MCF 10A (cell line): Measurements from ENCODE around the gene DNAJC25. TPM values are rescaled to one million over a fixed set of nuclear protein-coding genes. Genes with fewer than 3 reads are reported as not detected.

Experiments used
- BruUV-seq: library from RNA; stranded (reverse); fragments of 400-500 nt; replicated peaks from 2 replicates; lab custom pipeline; 2021; lab: Mats Ljungman, UMichigan
- CTCF ChIA-PET: fragments of 300-600 bp; sonication (Branson Sonifier 250); formaldehyde crosslinking; extraction: SDS; loops from one replicate; lab custom pipeline; 2021; ENCODE audit warnings: antibody characterized with exemption, inconsistent platforms; lab: Yijun Ruan, JAX
- POLR2A ChIA-PET: fragments of 300-600, 350-650 bp; sonication (Branson Sonifier 250); formaldehyde crosslinking; extraction: SDS; loops from one replicate; lab custom pipeline; 2020; ENCODE audit warnings: antibody characterized with exemption, inconsistent platforms; lab: Yijun Ruan, JAX
- DNase-seq: peaks from one replicate; pipeline ENCODE4 v3.0.0-alpha.2; 2018; ENCODE audit not compliant: unreplicated experiment
- H3K27ac Mint-ChIP-seq: one replicate; pipeline ENCODE4 v1.8.0; 2022; ENCODE audit warnings: mild to moderate bottlenecking, low read depth, mixed read lengths; ENCODE audit not compliant: unreplicated experiment
- H3K27me3 Mint-ChIP-seq: one replicate; pipeline ENCODE4 v1.8.0; 2022; ENCODE audit warnings: mixed read lengths; ENCODE audit not compliant: insufficient read depth, unreplicated experiment
- H3K36me3 Mint-ChIP-seq: one replicate; pipeline ENCODE4 v1.8.0; 2022; ENCODE audit warnings: mild to moderate bottlenecking, moderate library complexity, mixed read lengths; ENCODE audit not compliant: insufficient read depth, unreplicated experiment
- H3K4me1 Mint-ChIP-seq: one replicate; pipeline ENCODE4 v1.8.0; 2022; ENCODE audit warnings: mixed read lengths; ENCODE audit not compliant: insufficient read depth, unreplicated experiment
- H3K4me3 Mint-ChIP-seq: one replicate; pipeline ENCODE4 v1.8.0; 2022; ENCODE audit warnings: mild to moderate bottlenecking, moderate library complexity, mixed read lengths; ENCODE audit not compliant: unreplicated experiment
- H3K9me3 Mint-ChIP-seq: one replicate; pipeline ENCODE4 v1.8.0; 2022; ENCODE audit warnings: mixed read lengths; ENCODE audit not compliant: unreplicated experiment
- intact Hi-C: fragments of 100-400 bp; cut with micrococcal nuclease; formaldehyde crosslinking; loops from 2 replicates; pipeline ENCODE4 v1.14.1; 2022
- total RNA-seq: library from RNA; stranded (reverse); gene quantifications from 2 replicates; pipeline ENCODE4 v1.2.3, GENCODE V29; 2022
- TF ChIP-seq, protein P1 (sequence below): fragments of 200-600 bp; IDR thresholded peaks from one replicate; pipeline ENCODE4 v1.8.0; 2022; ENCODE audit warnings: antibody characterized with exemption, mild to moderate bottlenecking; ENCODE audit not compliant: unreplicated experiment

DNAJC25 gene
- total RNA-seq, 1 experiment from 2014 or later: 10.9 TPM

DNA sequence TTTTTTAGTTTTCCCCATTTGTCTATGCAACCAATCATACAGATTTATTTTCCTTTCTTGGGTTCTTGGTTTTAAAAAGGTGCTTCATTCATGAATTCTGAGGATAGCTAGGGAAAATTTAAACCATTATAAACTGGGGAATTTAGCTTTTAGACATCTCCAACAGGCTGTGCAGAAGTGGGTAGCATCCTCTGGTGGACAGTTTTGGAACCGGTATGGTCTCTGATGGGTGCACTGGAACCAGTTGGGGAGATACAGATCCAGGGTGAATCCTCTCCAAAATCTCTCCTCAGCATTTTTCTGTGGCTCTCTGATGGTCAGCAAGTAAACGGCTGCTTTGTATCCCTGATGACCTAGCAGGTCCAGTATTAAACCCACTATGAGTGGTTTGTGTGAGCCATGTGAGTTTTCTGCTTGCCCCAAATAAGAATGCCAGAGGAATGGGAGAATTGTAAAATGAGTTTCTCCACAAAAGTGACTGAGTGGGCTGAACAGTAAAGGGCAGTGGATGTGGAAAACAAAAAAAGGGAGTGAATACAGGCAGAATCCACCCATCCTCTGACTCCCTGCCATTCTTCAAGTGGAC lies 9.1 kb upstream of the DNAJC25 start:
- Mint-ChIP-seq H3K36me3 (no peaks in the 10 kb centered on the region), H3K4me1 (peaks cover 12% of the 10 kb centered on the region), H3K27ac (no peak overlapping the region), H3K4me3 (peak overlapping the region; percentile 28), H3K9me3 (no peaks in the 10 kb centered on the region), H3K27me3 (no peaks in the 10 kb centered on the region)
- intact Hi-C loops: loop anchor here (1.0 kb wide), 1 partner anchor 24 kb away; no protein-coding TSS in a partner anchor
- POLR2A ChIA-PET: interaction anchor here (0.5 to 4.3 kb wide), 8 partner anchors 9 to 243 kb away, joined by 3 to 39 read pairs (median 5); partner anchors contain the start of genes DNAJC25 and PTGR1
- BruUV-seq: no TSS peak
- CTCF ChIA-PET: interaction anchor here (0.6 to 2.7 kb wide), 22 partner anchors 8 to 1152 kb away, joined by 3 to 30 read pairs (median 5); partner anchors contain the start of gene PTGR1
- DNase-seq: peak; percentile 58
- TF ChIP-seq, protein P1, sequence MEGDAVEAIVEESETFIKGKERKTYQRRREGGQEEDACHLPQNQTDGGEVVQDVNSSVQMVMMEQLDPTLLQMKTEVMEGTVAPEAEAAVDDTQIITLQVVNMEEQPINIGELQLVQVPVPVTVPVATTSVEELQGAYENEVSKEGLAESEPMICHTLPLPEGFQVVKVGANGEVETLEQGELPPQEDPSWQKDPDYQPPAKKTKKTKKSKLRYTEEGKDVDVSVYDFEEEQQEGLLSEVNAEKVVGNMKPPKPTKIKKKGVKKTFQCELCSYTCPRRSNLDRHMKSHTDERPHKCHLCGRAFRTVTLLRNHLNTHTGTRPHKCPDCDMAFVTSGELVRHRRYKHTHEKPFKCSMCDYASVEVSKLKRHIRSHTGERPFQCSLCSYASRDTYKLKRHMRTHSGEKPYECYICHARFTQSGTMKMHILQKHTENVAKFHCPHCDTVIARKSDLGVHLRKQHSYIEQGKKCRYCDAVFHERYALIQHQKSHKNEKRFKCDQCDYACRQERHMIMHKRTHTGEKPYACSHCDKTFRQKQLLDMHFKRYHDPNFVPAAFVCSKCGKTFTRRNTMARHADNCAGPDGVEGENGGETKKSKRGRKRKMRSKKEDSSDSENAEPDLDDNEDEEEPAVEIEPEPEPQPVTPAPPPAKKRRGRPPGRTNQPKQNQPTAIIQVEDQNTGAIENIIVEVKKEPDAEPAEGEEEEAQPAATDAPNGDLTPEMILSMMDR: peak; percentile 66

DNA sequence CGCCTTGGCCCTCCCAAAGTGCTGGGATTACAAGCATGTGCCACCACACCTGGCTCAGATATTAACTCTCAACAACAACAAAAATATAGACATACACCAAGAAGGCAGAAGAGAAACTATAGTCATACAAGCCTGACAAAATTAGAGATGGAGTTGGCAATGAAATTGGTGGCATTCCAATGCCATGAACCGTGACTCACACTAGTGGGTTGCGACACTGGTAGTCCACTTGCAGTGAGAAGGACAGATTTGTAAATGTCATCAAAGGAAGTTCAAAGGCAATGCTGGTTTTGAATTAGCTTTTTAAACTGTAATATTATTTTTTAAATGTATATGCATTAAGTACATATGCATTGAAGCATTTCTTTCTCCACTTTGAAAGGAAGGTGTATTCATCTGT lies 8.5 kb upstream of the DNAJC25 start:
- DNase-seq: peak; percentile 94
- ChIA-PET POLR2A (interaction anchor here (1.0 to 4.3 kb wide), 3 partner anchors 9 to 105 kb away, joined by 3 to 39 read pairs (median 12); partner anchors contain the start of genes DNAJC25 and PTGR1), CTCF (interaction anchor here (0.6 to 2.0 kb wide), 5 partner anchors 15 to 68 kb away, joined by 3 to 13 read pairs (median 3); partner anchors contain the start of gene PTGR1)
- intact Hi-C loops: loop anchor here (1.0 kb wide), 1 partner anchor 24 kb away; no protein-coding TSS in a partner anchor
- Mint-ChIP-seq H3K4me1 (peaks cover 12% of the 10 kb centered on the region), H3K4me3 (peak overlapping the region; percentile 28), H3K27me3 (no peaks in the 10 kb centered on the region), H3K27ac (no peak overlapping the region), H3K36me3 (no peaks in the 10 kb centered on the region), H3K9me3 (no peaks in the 10 kb centered on the region)
- TF ChIP-seq, protein P1: no peak
- no TSS peak for BruUV-seq

DNA sequence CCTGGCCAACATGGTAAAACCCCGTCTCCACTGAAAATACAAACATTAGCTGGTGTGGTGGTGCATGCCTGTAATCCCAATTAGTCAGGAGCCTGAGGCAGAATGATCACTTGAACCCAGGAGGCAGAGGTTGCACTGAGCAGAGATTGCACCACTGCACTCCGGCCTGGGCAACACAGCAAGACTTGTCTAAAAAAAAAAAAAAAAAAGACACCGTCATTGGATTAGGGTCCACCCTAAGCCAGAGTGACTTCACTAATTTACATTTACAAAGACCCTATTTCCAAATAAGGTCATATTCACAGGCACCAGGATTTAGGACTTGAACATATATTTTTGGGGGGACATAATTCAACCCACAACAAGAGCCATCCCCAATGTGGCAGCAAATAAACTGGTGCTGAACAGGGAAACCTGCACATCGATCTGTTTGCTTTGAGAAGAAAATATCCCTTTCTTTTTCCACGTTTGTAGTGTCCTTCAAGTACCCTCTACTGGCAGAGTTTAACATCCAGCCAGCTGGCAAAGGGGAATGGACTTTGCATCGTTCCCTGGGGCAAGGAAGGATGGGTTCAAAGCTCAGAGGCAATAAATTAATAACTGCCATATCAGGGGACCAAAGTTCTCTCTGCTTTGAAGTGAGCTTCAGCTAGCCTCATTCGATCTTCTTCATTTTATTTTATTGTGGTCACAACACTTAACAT lies 3.7 kb upstream of the DNAJC25 start:
- intact Hi-C loops: no loop called here
- H3K27me3 Mint-ChIP-seq: no peaks in the 10 kb centered on the region
- no peaks in the 10 kb centered on the region for H3K36me3 Mint-ChIP-seq
- no peak overlapping the region for H3K4me3 Mint-ChIP-seq
- ChIA-PET CTCF (interaction anchor here (0.7 to 1.7 kb wide), 2 partner anchors 8 to 29 kb away, joined by 3 to 14 read pairs; no protein-coding TSS in a partner anchor), POLR2A (interaction anchor here (0.9 to 7.1 kb wide), 2 partner anchors 28 to 29 kb away, joined by 5 to 88 read pairs; partner anchors contain the start of gene PTGR1)
- peak; percentile 65 for DNase-seq
- no peaks in the 10 kb centered on the region for H3K9me3 Mint-ChIP-seq
- H3K27ac Mint-ChIP-seq: peak overlapping the region; percentile 27
- BruUV-seq: no TSS peak
- H3K4me1 Mint-ChIP-seq: peaks cover 16% of the 10 kb centered on the region
- TF ChIP-seq, protein P1: no peak

DNA sequence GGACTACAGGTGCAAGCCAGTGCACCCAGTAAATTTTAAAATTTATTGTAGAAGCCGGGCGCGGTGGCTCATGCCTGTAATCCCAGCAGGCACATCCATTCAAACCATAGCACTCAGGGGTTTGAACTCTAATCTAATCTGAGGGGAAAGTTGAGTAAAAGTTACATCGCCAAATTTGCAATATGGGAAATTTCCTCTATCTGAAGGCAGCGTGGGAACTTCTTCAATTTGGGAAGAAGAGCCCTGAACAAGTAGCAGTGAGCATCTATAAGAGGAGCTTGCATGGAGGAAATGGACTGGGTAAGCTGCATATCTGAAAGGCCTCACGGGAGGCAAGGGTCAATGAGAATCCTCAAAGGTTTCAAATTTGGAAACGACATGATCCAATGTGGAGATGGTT lies 2.7 kb upstream of the DNAJC25 start:
- ChIA-PET POLR2A (interaction anchor here (1.0 to 7.1 kb wide), 2 partner anchors 30 to 103 kb away, joined by 3 to 88 read pairs; partner anchors contain the start of genes PTGR1 and ZNF483), CTCF (interaction anchor here (0.7 to 1.7 kb wide), 2 partner anchors 9 to 30 kb away, joined by 3 to 14 read pairs; no protein-coding TSS in a partner anchor)
- Mint-ChIP-seq H3K4me3 (no peak overlapping the region), H3K36me3 (no peaks in the 10 kb centered on the region), H3K9me3 (no peaks in the 10 kb centered on the region), H3K4me1 (peaks cover 19% of the 10 kb centered on the region), H3K27ac (no peak overlapping the region), H3K27me3 (no peaks in the 10 kb centered on the region)
- no peak for DNase-seq
- BruUV-seq: no TSS peak
- intact Hi-C loops: no loop called here
- TF ChIP-seq, protein P1: no peak
